WTC11 (cell line): ENCODE data around the gene PARD3B. TPM values are rescaled to one million over a fixed set of nuclear protein-coding genes. Genes with fewer than 3 reads are reported as not detected.

Experiments used
- ATAC-seq: fragments of 200-7000 bp; cut with Tn5 transposase; 2 replicates; pipeline ENCODE4 v1.10.0; 2021; ENCODE audit warnings: mild to moderate bottlenecking, moderate library complexity
- CTCF ChIA-PET: fragments of 300-600 bp; sonication (Branson Sonifier 250); formaldehyde crosslinking; loops from one replicate; lab custom pipeline; 2021; ENCODE audit warnings: antibody characterized with exemption; lab: Charles Lee
- POLR2A ChIA-PET: fragments of 350-600 bp; sonication (Branson Sonifier 250); formaldehyde crosslinking; loops from one replicate; lab custom pipeline; 2021; ENCODE audit warnings: antibody characterized with exemption; lab: Charles Lee
- DNase-seq: peaks from one replicate; pipeline ENCODE4 v3.0.0; 2021; ENCODE audit warnings: low spot score
- H3K27ac Mint-ChIP-seq: 2 replicates; pipeline ENCODE4 v1.8.0; 2021; ENCODE audit warnings: mixed read lengths
- H3K27me3 Mint-ChIP-seq: 2 replicates; pipeline ENCODE4 v1.8.0; 2021; ENCODE audit warnings: low read depth, mild to moderate bottlenecking, moderate library complexity, mixed read lengths
- H3K36me3 Mint-ChIP-seq: 2 replicates; pipeline ENCODE4 v1.8.0; 2021; ENCODE audit warnings: mixed read lengths
- H3K4me1 Mint-ChIP-seq: 2 replicates; pipeline ENCODE4 v1.8.0; 2022; ENCODE audit warnings: mixed read lengths
- H3K4me3 Mint-ChIP-seq: 2 replicates; pipeline ENCODE4 v1.8.0; 2021; ENCODE audit warnings: mild to moderate bottlenecking, moderate library complexity, mixed read lengths
- H3K9me3 Mint-ChIP-seq: 2 replicates; pipeline ENCODE4 v1.8.0; 2021; ENCODE audit warnings: mixed read lengths
- AFF4 ChIP-seq: sonication (generic); formaldehyde crosslinking; IDR thresholded peaks from 2 replicates; pipeline ENCODE4 v1.8.1; 2023; ENCODE audit warnings: mild to moderate bottlenecking, missing genetic modification reagents, borderline replicate concordance
- ATF2 ChIP-seq: sonication (generic); formaldehyde crosslinking; IDR thresholded peaks from 2 replicates; pipeline ENCODE4 v1.8.1; 2022; ENCODE audit warnings: low read depth, missing genetic modification reagents, borderline replicate concordance
- CREM ChIP-seq: sonication (generic); formaldehyde crosslinking; IDR thresholded peaks from 2 replicates; pipeline ENCODE4 v1.8.1; 2022; ENCODE audit warnings: mild to moderate bottlenecking, missing genetic modification reagents, moderate library complexity
- E2F1 ChIP-seq: sonication (generic); formaldehyde crosslinking; IDR thresholded peaks from 2 replicates; pipeline ENCODE4 v1.8.0; 2022; ENCODE audit warnings: mild to moderate bottlenecking, missing genetic modification reagents
- ELF4 ChIP-seq: sonication (generic); formaldehyde crosslinking; IDR thresholded peaks from 2 replicates; pipeline ENCODE4 v1.8.1; 2022; ENCODE audit warnings: low read depth, mild to moderate bottlenecking, moderate library complexity, missing genetic modification reagents
- HMGA2 ChIP-seq: fragments of 250-450 bp; sonication (Bioruptor Pico); IDR thresholded peaks from 2 replicates; pipeline ENCODE4 v1.4.0; 2021; ENCODE audit warnings: mild to moderate bottlenecking, moderate library complexity
- IRF2 ChIP-seq: sonication (generic); formaldehyde crosslinking; IDR thresholded peaks from 2 replicates; pipeline ENCODE4 v1.8.0; 2022; ENCODE audit warnings: low read depth, missing genetic modification reagents, borderline replicate concordance
- NFATC4 ChIP-seq: fragments of 250-450 bp; sonication (Bioruptor Pico); IDR thresholded peaks from 2 replicates; pipeline ENCODE4 v1.9.0; 2021; ENCODE audit warnings: mild to moderate bottlenecking
- NFE2L1 ChIP-seq: sonication (generic); formaldehyde crosslinking; IDR thresholded peaks from 2 replicates; pipeline ENCODE4 v1.8.1; 2023; ENCODE audit warnings: missing genetic modification reagents
- NR3C1 ChIP-seq: sonication (generic); formaldehyde crosslinking; conservative IDR thresholded peaks from 2 replicates; pipeline ENCODE4 v1.8.1; 2023; ENCODE audit warnings: low read depth, mild to moderate bottlenecking, missing genetic modification reagents
- OVOL2 ChIP-seq: fragments of 250-450 bp; sonication (Bioruptor Pico); IDR thresholded peaks from 2 replicates; pipeline ENCODE4 v1.9.0; 2021; ENCODE audit warnings: mild to moderate bottlenecking, borderline replicate concordance
- PRDM15 ChIP-seq: sonication (generic); formaldehyde crosslinking; IDR thresholded peaks from 2 replicates; pipeline ENCODE4 v1.8.0; 2022; ENCODE audit warnings: missing genetic modification reagents
- RELA ChIP-seq: sonication (generic); formaldehyde crosslinking; IDR thresholded peaks from 2 replicates; pipeline ENCODE4 v1.8.1; 2022; ENCODE audit warnings: missing genetic modification reagents, mild to moderate bottlenecking, borderline replicate concordance
- SMAD3 ChIP-seq: sonication (generic); formaldehyde crosslinking; IDR thresholded peaks from 2 replicates; pipeline ENCODE4 v1.8.0; 2022; ENCODE audit warnings: missing genetic modification reagents, mild to moderate bottlenecking, borderline replicate concordance
- TCF7 ChIP-seq: sonication (generic); formaldehyde crosslinking; IDR thresholded peaks from 2 replicates; pipeline ENCODE4 v1.8.0; 2022; ENCODE audit warnings: mild to moderate bottlenecking, low read depth, missing genetic modification reagents, moderate library complexity
- TP53 ChIP-seq: sonication (generic); formaldehyde crosslinking; IDR thresholded peaks from 2 replicates; pipeline ENCODE4 v1.8.1; 2023; ENCODE audit warnings: mild to moderate bottlenecking, missing genetic modification reagents
- USF1 ChIP-seq: sonication (generic); formaldehyde crosslinking; IDR thresholded peaks from 2 replicates; pipeline ENCODE4 v1.8.0; 2022; ENCODE audit warnings: mild to moderate bottlenecking, missing genetic modification reagents
- ZNF416 ChIP-seq: fragments of 250-450 bp; sonication (Bioruptor Pico); IDR thresholded peaks from 2 replicates; pipeline ENCODE4 v1.9.0; 2021; ENCODE audit warnings: mild to moderate bottlenecking, inconsistent platforms
- ZNF532 ChIP-seq: fragments of 250-450 bp; sonication (Bioruptor Pico); IDR thresholded peaks from 2 replicates; pipeline ENCODE4 v1.9.0; 2021; ENCODE audit warnings: mild to moderate bottlenecking, borderline replicate concordance
- total RNA-seq: library from RNA; stranded (reverse); gene quantifications from 3 replicates; pipeline ENCODE4 v1.2.3, GENCODE V29; 2021

PARD3B gene
- total RNA-seq, 1 experiment from 2014 or later = 5.6 TPM

GRCh38 chr2:204944927-204945326 lies 399.7 kb downstream of the PARD3B start:
- TF ChIP-seq SMAD3 (CRISPR knock-in tag) = no peak
- TF ChIP-seq ATF2 (CRISPR knock-in tag) = no peak
- no peak for TF ChIP-seq ELF4
- TF ChIP-seq NFE2L1 (CRISPR knock-in tag) = no peak
- TF ChIP-seq TCF7 (CRISPR knock-in tag) = no peak
- TF ChIP-seq USF1 (CRISPR knock-in tag) = no peak
- peaks cover 14% of the 10 kb centered on the region for H3K36me3 Mint-ChIP-seq
- peaks cover 2% of the 10 kb centered on the region; the same call in 1 of the 2 replicates for H3K4me1 Mint-ChIP-seq
- peaks cover 34% of the 10 kb centered on the region for H3K9me3 Mint-ChIP-seq
- ChIA-PET CTCF (no interaction called here), POLR2A (no interaction called here)
- no peaks in the 10 kb centered on the region for H3K27me3 Mint-ChIP-seq
- DNase-seq (no peak), ATAC-seq (no peak)
- H3K27ac Mint-ChIP-seq = no peak overlapping the region
- no peak overlapping the region for H3K4me3 Mint-ChIP-seq

GRCh38 chr2:204945376-204945775 lies 400.1 kb downstream of the PARD3B start:
- ChIA-PET CTCF (no interaction called here), POLR2A (no interaction called here)
- ATAC-seq (no peak), DNase-seq (no peak)
- Mint-ChIP-seq H3K27ac (no peak overlapping the region), H3K27me3 (no peaks in the 10 kb centered on the region), H3K36me3 (peaks cover 14% of the 10 kb centered on the region), H3K4me3 (no peak overlapping the region), H3K9me3 (peaks cover 34% of the 10 kb centered on the region), H3K4me1 (peaks cover 5% of the 10 kb centered on the region; the same call in 1 of the 2 replicates)
- TF ChIP-seq IRF2 = no peak
- no peak for TF ChIP-seq ELF4
- no peak for TF ChIP-seq RELA (CRISPR knock-in tag)
- TF ChIP-seq AFF4 = no peak
- no peak for TF ChIP-seq HMGA2 (CRISPR knock-in tag)
- TF ChIP-seq ZNF532 (CRISPR knock-in tag) = no peak
- TF ChIP-seq ZNF416 (CRISPR knock-in tag) = no peak
- no peak for TF ChIP-seq NFATC4

GRCh38 chr2:204946892-204947291 lies 401.6 kb downstream of the PARD3B start:
- peaks cover 14% of the 10 kb centered on the region for H3K36me3 Mint-ChIP-seq
- POLR2A ChIA-PET = no interaction called here
- no peak for ATAC-seq
- H3K4me1 Mint-ChIP-seq = peaks cover 6% of the 10 kb centered on the region; the same call in 1 of the 2 replicates
- DNase-seq = no peak
- CTCF ChIA-PET = no interaction called here
- H3K27ac Mint-ChIP-seq = no peak overlapping the region
- H3K4me3 Mint-ChIP-seq = no peak overlapping the region
- peaks cover 34% of the 10 kb centered on the region for H3K9me3 Mint-ChIP-seq
- H3K27me3 Mint-ChIP-seq = no peaks in the 10 kb centered on the region
- no peak for TF ChIP-seq NR3C1 (CRISPR knock-in tag)
- no peak for TF ChIP-seq CREM (CRISPR knock-in tag)
- TF ChIP-seq TP53 (CRISPR knock-in tag) = no peak
- TF ChIP-seq OVOL2 = no peak
- no peak for TF ChIP-seq PRDM15 (CRISPR knock-in tag)
- no peak for TF ChIP-seq E2F1
